ENCODE results near the gene TPM3. TPM values are rescaled to one million over a fixed set of nuclear protein-coding genes. Genes with fewer than 3 reads are reported as not detected.
A peak's percentile ranks its signal among the peaks of the same experiment; 100 is the strongest.
"Not testable (repeated sequence)": the region's sequence is repeated elsewhere in the genome, so short reads cannot be mapped to it uniquely, and the experiment has no call there.

TPM3 gene
- total RNA-seq: 819 and 978 TPM in 2 replicates
- 668 TPM for polyA plus RNA-seq (2012)

DNA sequence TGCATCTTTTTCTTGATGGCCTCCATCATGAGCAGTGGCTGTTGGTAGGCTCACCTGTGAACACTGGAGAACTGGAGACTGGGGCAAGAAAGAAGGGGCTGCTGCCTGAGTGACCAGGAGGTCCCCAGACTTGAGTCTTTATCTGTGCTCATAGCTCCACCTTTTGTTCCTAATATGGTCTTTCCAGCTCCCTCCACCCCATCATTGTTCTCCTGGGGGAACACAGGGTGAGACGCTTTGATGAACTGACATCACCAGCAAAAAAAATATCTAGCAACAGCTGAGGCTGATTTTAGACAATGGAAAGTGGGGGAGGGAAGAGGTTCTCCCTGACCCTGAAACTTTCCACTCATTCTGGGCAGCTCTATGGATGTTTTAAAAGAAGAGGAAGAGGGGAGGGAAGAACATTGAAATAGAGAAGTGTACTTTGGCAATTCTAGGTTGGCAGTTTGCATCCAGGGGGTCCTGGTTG lies at the start of gene TPM3:
Gene TPM3 (minus strand): TSS at position 111 of the 472 bp plus-strand sequence. CDS start 82 bp downstream, at position 29.
- DNase-seq (ENCODE audit: low read depth): peak; percentile 98

DNA sequence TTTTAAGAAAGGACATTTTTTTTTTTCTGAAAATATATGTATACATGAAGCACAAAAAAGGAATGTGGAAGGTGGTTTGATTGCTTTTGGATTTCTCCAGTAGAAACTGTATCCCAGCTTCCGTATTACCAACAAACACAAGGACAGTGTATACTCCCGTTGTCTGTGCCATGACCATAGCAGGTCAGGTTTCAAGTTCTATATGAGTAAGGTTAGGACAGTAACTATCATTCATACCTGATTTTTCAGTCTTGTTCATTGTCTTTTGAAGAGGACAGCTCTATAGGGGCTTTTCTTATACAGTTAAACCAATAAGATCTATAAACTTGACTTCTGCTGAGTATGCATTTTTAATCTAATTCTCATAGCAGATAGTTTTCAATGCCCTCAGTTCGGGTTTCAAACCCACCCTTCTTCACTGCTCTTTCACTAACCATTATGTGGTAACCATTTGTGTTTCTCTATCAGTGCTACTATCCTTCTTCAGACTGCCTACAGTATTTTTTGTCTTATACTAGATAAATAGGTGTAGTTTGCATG lies 48.5 kb upstream of the TPM3 start:
- no peak for DNase-seq (ENCODE audit: low read depth)

DNA sequence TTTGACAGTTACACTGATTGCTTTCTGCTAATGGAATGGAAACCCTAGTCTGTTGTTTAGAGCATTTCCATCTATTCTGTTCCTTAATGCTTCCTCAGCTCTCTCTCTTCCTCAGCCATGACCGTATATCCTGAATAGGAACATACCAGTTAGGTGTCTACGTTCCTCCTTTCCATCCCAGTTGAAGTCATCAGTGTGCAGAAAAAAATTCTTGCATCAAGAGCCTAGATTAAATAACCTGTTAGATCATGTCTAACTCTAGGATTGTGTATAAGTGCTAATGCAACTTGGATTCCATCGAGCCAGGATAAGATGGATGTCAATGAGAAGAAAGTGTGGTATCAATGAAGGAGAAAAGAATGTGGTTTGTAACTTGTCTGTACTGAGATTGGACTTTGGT lies 47.6 kb upstream of the TPM3 start:
- no peak for DNase-seq (ENCODE audit: low read depth)

DNA sequence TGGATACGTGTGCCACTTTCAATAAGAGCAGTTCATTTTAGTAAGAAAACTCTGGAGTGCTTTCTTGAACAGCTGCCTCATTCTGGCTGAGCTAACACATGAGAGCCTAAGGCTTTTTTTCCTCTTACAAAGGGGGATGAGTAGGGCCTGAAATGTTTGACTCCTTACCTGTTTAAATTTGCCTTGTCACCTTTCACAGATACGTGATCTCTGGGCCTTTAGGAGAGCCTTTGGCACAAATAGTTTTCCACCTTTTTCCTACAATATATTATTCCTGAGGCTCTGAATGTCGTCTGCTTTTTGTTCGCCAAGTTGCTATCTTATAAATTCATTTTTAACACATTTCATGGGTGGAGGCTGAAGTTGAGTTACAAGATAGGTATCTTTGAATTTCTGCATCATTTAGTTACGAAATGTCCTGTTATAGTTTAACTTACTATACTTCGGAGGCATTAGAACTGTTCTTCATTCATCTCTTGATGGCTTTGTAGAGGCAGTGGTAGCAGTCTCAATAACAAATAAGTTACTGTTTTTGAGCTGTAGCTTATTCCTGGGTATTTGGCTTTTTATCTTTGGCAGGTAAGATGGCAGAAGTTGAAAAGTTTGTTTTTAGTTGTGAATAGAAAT lies 46.1 kb upstream of the TPM3 start:
- DNase-seq (ENCODE audit: low read depth): no peak

DNA sequence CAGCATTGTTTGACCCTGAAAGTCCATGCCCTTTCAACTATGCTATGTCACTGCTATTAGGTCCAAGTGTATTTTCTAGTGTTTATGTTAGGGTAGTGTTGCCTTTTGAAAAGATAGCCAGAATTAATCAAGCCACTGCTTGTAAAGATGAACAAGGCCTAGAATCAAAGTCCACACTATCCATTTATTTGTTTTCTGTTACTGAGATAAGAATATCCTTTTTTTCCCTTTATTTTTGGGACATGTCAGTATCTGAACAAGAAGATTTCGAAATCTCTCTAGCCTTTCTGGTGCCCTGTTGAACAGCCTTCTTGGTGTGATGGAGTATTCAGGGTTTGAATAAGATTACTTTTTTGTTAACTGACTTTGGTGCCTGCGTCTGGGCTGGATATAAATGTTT lies 45.5 kb upstream of the TPM3 start:
- no peak for DNase-seq (ENCODE audit: low read depth)

DNA sequence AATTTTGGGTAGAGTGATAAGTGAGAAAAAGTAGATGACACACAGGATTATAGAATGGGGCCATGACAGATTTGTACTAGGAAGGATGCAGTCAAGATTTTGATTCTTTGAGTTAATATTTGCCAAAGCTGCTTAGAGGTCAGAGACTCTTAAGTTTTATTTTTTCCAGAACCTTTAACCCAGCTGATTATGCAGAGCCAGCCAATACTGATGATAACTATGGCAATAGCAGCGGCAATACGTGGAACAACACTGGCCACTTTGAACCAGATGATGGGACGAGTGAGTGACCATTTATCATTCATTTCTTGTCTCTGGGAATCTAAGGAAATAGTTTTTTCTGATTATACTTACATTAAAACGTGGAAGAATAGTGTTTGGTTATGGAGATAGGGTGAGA lies 45.0 kb upstream of the TPM3 start:
- no peak for DNase-seq (ENCODE audit: low read depth)

DNA sequence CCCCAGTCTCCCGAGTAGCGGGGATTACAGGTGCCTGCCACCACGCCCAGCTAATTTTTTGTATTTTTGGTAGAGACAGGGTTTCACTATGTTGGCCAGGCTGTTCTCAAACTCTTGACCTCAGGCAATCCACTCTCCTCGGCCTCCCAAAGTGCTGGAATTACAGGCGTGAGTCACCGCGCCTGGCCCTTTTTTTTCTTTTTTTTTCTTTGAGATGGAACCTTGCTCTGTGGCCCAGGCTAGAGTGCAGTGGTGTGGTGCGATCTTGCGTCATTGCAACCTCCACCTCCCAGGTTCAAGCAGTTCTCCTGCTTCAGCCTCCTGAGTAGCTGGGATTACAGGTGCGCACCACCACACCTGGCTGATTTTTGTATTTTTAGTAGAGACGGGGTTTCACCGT lies 41.2 kb upstream of the TPM3 start:
- not testable (repeated sequence) for DNase-seq (ENCODE audit: low read depth)

DNA sequence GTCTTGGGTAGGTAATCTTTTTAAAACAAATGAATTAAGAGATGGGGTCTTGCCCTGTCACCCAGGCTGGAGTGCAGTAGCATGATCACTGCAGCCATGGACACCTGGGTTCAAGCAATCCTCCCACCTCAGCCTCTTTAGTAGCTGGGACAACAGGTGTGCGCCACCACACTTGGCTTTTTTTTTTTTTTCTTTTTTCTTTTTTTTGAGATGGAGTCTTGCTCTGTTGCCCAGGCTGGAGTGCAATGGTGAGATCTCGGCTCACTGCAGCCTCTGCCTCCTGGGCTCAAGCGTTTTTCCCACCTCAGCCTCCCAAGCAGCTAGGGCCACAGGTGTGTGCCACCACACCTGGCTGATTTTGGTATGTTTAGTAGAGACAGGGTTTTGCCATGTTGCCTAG lies 39.2 kb upstream of the TPM3 start:
- not testable (repeated sequence) for DNase-seq (ENCODE audit: low read depth)

DNA sequence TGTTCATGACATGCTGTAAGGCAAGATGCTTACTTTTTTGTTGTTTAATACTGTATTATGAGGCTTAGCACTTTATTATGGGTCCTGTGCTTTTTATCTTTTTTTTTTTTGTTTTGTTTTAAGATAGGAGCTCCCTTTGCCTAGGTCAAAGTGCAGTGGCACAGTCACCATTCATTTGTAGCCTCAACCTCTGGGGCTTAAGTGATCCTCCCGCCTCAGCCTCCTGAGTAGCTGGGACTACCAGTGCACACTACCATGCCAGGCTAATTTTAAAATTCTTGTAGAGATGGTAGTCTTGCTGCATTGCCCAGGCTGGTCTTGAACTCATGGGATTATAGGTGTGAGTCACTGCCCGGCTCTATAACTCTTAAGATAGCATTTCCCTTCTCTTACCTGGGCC lies 33.5 kb upstream of the TPM3 start:
- DNase-seq (ENCODE audit: low read depth): no peak

DNA sequence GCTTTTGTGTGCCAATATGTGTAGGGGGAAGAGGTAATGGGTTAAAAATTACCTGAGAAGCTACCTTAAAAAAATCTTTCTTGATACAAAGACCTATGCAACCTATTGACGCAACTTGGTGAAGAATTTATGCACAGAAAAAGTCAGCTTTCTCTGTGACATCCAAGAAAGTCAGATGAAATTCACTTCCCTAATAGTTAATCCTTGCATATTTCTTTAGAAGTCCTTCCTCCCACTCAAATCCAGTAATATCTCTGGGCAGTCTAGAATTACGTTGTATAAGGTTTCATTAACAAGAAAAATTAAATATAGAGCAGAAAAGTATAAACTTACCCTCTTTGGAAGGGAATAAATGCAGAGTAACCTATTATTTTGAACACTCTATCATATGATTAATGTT lies 31.7 kb upstream of the TPM3 start:
- peak; percentile 6 for DNase-seq (ENCODE audit: low read depth)

DNA sequence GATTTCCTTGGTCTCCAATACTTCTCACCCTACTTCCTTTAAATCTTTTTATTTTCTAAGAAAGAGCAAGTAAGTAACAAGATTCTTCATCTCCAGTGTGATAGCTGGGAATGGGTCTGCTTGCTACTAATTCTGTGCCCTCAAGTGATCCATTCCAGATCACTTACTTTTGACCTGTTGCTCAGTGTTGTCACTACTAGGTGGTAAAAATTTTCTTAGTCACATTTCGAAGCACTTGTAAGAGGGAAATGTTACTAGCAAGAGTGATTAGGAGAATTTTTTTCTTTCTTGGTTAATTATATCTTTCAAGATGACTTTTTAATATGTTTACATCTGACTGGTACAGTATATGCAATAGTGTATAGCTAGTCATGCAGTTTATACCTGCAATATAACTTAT lies 31.0 kb upstream of the TPM3 start:
- DNase-seq (ENCODE audit: low read depth): no peak

DNA sequence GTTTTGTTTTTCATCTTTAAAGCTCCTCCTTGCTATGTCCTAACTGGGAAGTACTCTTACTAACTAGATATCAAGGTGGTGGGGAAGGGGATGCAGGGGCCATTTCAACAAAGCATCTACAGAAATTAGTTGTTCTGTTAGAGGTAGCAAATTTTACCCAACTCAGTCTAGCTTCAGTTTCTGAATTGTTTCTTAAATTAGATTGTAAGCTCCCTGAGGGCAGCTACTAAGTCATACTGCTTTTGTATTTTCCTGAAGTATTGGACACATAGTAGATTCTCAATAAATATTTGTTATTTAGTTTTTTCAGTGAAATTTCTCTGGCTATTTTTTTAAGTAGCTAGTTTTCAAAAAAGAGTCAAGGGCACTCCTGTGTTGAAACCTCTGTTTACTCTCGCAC lies 30.6 kb upstream of the TPM3 start:
- DNase-seq (ENCODE audit: low read depth): no peak

DNA sequence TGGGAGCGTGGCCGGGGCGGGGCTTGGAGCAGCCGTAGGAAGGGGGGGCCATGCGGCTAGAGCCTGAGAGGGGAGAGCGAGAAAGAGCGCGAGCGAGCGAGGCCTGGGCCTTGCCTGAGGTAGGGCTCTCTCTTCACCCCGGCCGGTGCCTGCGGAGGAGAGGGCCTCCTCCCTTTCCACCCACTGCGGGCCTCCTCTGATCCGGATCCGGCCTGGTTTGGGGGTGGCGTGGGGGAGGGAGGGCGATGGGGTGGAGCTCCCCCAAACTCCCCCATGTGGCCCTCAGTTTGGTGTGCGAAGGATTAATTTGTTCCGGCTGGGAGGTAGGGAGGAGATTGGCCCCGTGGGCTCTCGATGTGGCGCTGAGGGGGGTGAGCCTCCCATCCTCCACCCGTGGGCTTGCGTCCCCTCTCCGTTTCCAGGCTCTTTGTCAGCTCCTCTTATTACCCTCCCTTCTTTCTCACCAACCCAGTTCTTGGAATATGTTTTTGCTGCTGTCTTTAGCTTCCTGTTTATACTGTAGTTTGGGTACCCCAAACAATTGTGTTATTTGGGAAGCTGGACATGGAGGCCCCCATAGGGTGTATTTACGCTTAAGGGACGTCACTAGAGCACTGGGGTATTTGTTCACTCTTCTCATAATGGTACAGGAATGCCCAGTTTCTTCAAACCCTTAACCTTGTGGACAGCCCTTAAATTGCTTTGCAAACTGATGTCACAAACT lies 29.5 kb upstream of the TPM3 start:
- peak; percentile 52 for DNase-seq (ENCODE audit: low read depth)

DNA sequence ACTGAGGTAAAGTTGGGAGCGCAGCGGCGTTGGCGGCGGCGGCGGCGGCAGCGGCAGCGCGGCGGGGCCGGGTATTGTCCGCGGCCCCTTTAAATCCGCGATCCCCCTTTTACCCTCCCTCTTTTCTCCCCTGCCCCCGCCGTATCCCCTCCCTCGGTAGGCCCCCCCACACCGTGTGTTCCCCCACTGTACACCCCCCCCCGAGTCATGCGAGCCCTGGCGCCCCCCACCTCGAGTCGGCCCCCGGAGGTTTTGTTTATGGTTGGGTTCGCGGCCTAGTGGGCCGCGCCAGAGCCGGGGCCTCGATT lies 29.0 kb upstream of the TPM3 start:
- no peak for DNase-seq (ENCODE audit: low read depth)

DNA sequence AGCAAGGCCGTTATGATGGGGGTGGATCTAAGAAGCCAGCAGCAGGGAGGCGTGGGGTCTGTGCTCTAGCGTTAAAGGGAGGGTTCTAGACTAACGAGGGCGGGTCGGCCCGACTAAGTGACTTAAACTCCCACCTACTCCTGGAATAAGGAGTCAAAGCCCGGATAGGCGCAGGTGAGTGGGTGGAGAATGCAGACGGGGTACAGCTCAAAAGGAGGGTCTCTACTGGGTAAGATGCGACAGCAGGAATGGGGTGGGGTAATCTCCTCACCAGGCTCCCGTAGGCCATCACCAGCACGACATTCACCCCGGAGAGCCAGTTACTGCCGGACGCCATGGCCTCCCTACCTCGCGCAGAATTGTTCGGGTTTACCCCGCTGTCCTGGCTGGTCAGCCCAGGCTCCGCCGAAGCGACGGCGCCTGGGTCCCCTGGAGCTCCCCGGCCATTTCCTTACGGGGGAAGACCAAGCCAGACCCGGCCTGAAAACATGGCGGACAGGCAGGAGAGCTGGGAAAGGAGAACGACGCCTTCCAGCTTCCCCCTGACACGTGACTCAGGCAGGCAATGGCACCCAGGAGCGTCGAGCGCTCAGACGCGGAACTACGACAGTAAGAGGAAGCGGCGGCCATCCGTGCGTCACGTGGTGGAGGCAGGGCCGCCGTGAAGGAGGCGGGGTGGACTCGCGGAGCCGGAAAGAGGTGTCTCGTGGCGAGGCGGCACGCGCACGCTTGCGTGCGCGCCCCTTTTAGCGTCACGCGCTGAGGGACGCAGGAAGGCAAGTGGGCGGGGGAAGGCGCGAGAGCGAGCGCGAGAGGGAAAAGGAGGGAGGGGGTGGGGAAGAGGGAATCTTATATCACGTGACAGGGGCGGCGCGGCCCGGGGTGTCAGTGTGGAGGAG lies 28.4 kb upstream of the TPM3 start, which contains the start of gene UBAP2L:
Gene UBAP2L (plus strand): TSS at position 885 of the 899 bp plus-strand sequence. CDS start 4,169 bp downstream, outside the sequence.
- DNase-seq (ENCODE audit: low read depth): peak; percentile 99

DNA sequence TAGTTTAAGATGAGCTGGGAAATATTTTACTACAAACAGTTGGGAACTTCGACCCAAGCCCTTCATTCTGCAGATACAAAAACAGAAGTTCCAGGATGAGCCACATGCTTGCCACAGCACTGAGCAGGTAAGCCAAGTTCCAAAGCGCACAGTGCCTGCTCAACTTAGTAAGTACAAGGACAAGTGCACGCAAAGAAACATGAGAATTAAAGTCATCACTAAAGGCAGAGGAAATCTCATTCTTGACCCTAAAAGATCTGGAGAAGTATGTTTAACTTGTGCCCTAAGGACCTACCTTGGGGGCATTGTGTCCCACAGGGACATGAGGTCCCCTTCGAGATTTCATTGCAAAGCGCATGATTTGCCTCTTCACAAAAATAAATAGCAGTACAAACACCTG lies 27.6 kb upstream of the TPM3 start:
- peak; percentile 36 for DNase-seq (ENCODE audit: low read depth)

DNA sequence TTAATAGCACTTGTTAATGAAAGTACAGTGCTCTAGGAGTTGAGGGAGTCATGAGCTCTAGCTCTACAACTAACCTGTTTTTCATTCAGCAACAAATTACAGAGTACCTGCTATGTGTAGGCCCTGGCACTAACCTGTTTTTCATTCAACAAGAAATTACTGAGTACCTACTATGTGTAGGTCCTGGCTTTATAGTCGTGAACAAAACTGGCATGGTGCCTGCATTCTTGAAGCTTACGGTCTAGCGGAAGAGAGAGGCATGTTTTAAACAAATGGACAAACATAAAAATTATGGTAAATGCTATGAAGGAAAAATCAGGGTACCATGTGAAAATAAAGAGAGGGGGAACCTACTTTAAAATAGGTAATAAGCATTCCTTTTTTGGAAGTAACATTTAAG lies 26.6 kb upstream of the TPM3 start:
- DNase-seq (ENCODE audit: low read depth): no peak

DNA sequence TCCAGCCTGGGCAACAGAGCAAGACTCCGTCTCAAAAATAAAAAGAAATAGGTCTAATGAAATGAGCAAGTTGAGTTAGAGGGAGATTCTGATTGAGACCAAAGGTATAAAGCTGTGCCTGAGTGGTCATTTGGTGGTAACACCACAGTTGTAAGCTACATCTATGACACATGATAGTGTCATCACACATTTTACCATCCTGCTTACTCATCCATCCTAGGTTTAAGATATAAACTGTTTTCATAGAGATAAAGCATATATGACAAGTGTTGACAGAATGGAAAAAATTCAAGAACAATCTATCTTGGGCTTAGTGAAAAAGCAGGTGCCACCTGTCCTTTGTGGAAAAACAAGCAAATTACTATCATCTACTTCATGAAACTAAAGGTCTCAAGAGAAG lies 21.4 kb upstream of the TPM3 start:
- no peak for DNase-seq (ENCODE audit: low read depth)

DNA sequence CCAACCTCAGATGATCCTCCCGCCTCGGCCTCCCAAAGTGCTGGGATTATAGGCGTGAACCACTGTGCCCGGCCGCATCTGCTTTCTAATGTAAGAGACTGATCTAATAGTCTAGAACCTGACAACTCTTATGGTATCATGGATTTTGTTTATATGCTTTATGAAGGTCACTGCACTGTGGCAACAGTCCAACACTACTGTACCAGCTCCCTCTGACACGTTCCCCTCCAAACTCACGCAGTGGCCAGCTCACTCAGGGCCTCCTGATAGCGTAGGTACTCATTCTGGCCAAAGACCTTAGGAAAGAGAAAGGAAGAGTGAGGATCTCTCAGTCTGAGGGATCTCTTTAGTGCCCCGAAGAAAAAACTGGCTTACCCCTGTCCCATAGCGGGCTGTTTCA lies 20.2 kb upstream of the TPM3 start:
- DNase-seq (ENCODE audit: low read depth): no peak

DNA sequence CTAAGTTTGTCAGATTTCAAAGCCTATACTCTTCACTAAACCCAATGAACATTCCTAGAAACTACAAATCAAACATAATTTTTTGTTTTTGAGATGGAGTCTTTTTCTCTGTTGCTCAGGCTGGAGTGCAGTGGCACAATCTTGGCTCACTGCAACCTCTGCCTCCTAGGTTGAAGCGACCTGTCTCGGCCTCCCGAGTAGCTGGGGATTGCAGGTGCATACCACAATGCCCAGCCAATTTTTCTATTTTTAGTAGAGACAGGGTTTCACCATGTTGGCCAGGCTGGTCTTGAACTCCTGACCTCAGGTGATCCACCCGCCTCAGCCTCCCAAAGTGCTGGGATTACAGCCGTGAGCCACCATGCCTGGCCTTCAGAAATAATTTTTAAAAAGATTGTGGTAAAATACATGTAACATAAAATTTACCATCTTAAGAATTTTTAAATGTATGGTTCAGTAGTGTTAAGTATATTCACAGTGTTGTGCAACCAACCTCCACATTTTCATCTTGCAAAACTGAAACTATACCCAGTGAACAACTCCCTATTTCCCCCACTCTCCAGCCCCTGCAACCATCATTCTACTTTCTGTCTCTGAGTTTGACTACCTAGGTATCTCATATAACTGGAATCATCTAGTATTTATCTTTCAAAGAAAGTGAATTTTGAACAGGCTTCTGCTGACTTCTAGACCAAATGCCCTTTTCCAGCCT lies 16.9 kb upstream of the TPM3 start:
- DNase-seq (ENCODE audit: low read depth): no peak

DNA sequence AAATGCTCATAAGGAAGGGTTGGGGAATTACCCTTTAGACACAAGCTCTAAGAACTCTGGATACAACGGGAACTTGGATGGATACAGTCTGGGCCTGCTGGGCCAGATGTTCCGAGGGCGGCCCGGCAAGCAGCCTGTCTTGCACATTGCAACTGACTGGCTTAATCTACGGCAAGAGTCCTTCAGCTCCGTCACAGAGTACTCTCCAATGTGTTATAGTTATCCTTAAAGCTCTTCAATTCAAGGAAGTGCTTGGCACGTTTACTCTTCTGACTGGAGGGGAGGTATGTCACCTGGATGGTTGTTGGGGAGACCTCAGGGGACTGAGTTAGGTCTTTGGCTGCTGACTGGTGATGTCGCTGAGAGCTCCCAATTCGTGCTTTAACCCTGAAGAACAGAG lies 15.4 kb upstream of the TPM3 start:
- DNase-seq (ENCODE audit: low read depth): no peak
